ENCODE results near the gene STYXL2.

The STYXL2 gene

GRCh38 chr1:167059809-167060107 lies 34.1 kb upstream of the STYXL2 start:
- Histone ChIP-seq H3K9ac (no peak overlapping the region), H3K4me2 (no peak overlapping the region; a peak in 1 of 22 replicates), H3K4me3 (no peak overlapping the region), H3K4me1 (peaks cover 0 to 12% (median 5%) of the 10 kb centered on the region in 10 experiments; a peak in 9 of 20 replicates), H4K20me1 (no peaks in the 10 kb centered on the region), H3K27me3 (no peaks in the 10 kb centered on the region), H3K27ac (no peak overlapping the region), H3K9me3 (replicated peaks in 1 of 11) (no peaks in the 10 kb centered on the region), H3K36me3 (no peaks in the 10 kb centered on the region)
- TF ChIP-seq Cebpa-rat (IDR thresholded peaks at IDR 0.05), result no peak

GRCh38 chr1:167060141-167061072 lies 33.5 kb upstream of the STYXL2 start:
- Histone ChIP-seq H3K36me3 (no peaks in the 10 kb centered on the region), H4K20me1 (no peaks in the 10 kb centered on the region), H3K4me2 (no peak overlapping the region), H3K4me3 (no peak overlapping the region), H3K27me3 (no peaks in the 10 kb centered on the region), H3K9me3 (replicated peaks in 1 of 11) (no peaks in the 10 kb centered on the region), H3K4me1 (peaks cover 0 to 11% (median 5%) of the 10 kb centered on the region in 10 experiments; a peak in 9 of 20 replicates), H3K9ac (no peak overlapping the region), H3K27ac (no peak overlapping the region)
- TF ChIP-seq Cebpa-rat (IDR thresholded peaks at IDR 0.05), result no peak

GRCh38 chr1:167061073-167061464 lies 32.8 kb upstream of the STYXL2 start:
- Histone ChIP-seq H3K9me3 (replicated peaks in 1 of 11) (no peaks in the 10 kb centered on the region), H3K4me3 (no peak overlapping the region), H3K36me3 (no peaks in the 10 kb centered on the region), H3K27ac (no peak overlapping the region), H3K9ac (no peak overlapping the region), H4K20me1 (no peaks in the 10 kb centered on the region), H3K4me2 (no peak overlapping the region), H3K4me1 (peaks cover 0 to 11% (median 5%) of the 10 kb centered on the region in 10 experiments; a peak in 9 of 20 replicates), H3K27me3 (no peaks in the 10 kb centered on the region)
- no peak for TF ChIP-seq Cebpa-rat (IDR thresholded peaks at IDR 0.05)

DNA sequence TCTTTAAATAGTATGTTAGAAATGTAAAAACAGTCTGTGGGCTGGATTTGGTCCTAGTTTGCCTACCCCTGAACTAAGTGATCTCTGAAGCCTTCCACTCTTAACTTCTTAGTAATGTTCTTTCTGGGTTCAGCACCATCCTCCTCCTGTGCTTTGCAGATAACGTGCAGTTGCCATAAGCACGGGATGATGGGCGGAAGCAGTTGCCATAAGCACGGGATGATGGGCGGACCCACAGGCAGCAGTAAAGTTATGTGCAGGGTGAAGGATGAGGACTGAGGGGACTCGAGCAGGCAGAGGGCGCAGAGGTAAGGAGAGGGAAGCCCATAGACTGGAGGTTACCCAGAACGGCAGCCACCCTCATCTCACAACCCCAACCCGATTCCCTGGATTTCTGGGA lies 29.3 kb upstream of the STYXL2 start:
- Histone ChIP-seq H3K27me3 (no peaks in the 10 kb centered on the region), H4K20me1 (no peaks in the 10 kb centered on the region), H3K4me2 (no peak overlapping the region), H3K4me1 (peaks cover 0 to under 1% (median 0%) of the 10 kb centered on the region in 10 experiments; a peak in 2 of 20 replicates), H3K9me3 (replicated peaks in 1 of 11) (no peaks in the 10 kb centered on the region), H3K36me3 (no peaks in the 10 kb centered on the region), H3K27ac (no peak overlapping the region), H3K4me3 (no peak overlapping the region), H3K9ac (0 out of 22 replicates have a peak overlapping the region, but pooled peaks of 1 of the 11 experiments have one; percentile 19)
- no peak for TF ChIP-seq Cebpa-rat (IDR thresholded peaks at IDR 0.05)

GRCh38 chr1:167065471-167065870 lies 28.4 kb upstream of the STYXL2 start:
- H3K36me3 ChIP-seq, result no peaks in the 10 kb centered on the region
- H4K20me1 ChIP-seq, result no peaks in the 10 kb centered on the region
- H3K27me3 ChIP-seq, result no peaks in the 10 kb centered on the region
- H3K9ac ChIP-seq, result no peak overlapping the region
- no peaks in the 10 kb centered on the region for H3K9me3 ChIP-seq (replicated peaks in 1 of 11)
- no peak overlapping the region for H3K27ac ChIP-seq
- no peak for TF ChIP-seq Cebpa-rat (IDR thresholded peaks at IDR 0.05)
- no peaks in the 10 kb centered on the region for H3K4me1 ChIP-seq
- H3K4me2 ChIP-seq, result no peak overlapping the region
- no peak overlapping the region for H3K4me3 ChIP-seq

GRCh38 chr1:167066333-167067122 lies 27.3 kb upstream of the STYXL2 start:
- no peaks in the 10 kb centered on the region for H3K36me3 ChIP-seq
- H4K20me1 ChIP-seq, result no peaks in the 10 kb centered on the region
- peak overlapping the region in 1 of 11 experiments; percentile 35; a peak in 1 of 22 replicates for H3K27ac ChIP-seq
- peak overlapping the region; percentile 51 to 94 (median 73); a peak in 21 of 22 replicates for H3K4me2 ChIP-seq
- H3K27me3 ChIP-seq, result no peaks in the 10 kb centered on the region
- H3K4me1 ChIP-seq, result no peaks in the 10 kb centered on the region
- H3K4me3 ChIP-seq, result peak overlapping the region in 7 of 10 experiments; percentile 3 to 62 (median 41); a peak in 8 of 20 replicates
- no peak for TF ChIP-seq Cebpa-rat (IDR thresholded peaks at IDR 0.05)
- peak overlapping the region in 10 of 11 experiments; percentile 48 to 74 (median 68); a peak in 18 of 22 replicates for H3K9ac ChIP-seq
- H3K9me3 ChIP-seq (replicated peaks in 1 of 11), result no peaks in the 10 kb centered on the region

DNA sequence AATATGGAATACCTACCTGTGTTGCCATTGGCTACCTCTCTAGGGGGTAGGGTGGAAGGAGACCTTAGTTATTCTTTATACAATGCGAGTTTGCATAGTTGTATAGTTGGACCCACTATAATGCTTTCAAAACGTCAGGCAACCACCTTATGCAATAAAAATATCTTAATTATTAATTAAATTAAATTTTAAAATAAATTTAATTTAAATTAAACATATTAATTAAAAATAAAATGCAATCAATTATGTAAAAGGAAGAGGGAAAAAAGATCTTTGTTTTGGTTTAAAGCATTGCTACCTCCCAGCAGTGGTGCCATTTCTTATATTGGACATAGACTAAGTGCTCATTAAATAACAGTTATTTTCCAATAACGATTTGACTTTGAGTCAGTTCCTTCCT lies 26.0 kb upstream of the STYXL2 start:
- no peak for TF ChIP-seq Cebpa-rat (IDR thresholded peaks at IDR 0.05)
- Histone ChIP-seq H3K27me3 (no peaks in the 10 kb centered on the region), H3K27ac (no peak overlapping the region), H3K36me3 (no peaks in the 10 kb centered on the region), H3K4me1 (no peaks in the 10 kb centered on the region), H4K20me1 (no peaks in the 10 kb centered on the region), H3K9ac (no peak overlapping the region), H3K9me3 (replicated peaks in 1 of 11) (no peaks in the 10 kb centered on the region), H3K4me2 (no peak overlapping the region), H3K4me3 (no peak overlapping the region)

DNA sequence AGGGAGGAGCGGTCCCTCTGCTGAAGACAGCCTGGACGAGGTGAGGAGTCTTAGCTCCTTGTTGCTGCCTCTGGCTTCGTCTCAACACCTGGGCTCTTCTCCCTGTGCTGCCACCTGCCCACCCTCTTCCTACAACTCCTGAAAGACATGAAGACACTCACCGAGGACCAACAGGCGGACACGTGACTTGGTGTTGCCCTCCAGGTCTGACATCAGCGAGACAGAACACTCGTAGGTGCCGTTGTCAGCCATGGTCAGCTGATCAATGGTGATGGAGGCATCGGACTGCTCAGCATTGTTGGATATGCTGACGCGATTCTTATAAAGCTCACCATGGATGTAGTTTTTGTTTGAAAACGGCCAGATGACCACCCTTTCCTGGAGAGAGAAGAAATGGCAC lies 25.1 kb upstream of the STYXL2 start:
- Histone ChIP-seq H3K9me3 (replicated peaks in 1 of 11) (no peaks in the 10 kb centered on the region), H3K4me2 (no peak overlapping the region), H3K4me3 (no peak overlapping the region), H3K36me3 (no peaks in the 10 kb centered on the region), H3K27ac (no peak overlapping the region), H3K27me3 (no peaks in the 10 kb centered on the region), H4K20me1 (no peaks in the 10 kb centered on the region), H3K4me1 (no peaks in the 10 kb centered on the region), H3K9ac (no peak overlapping the region)
- TF ChIP-seq Cebpa-rat (IDR thresholded peaks at IDR 0.05), result no peak

- Histone ChIP-seq H3K4me3 (no peak overlapping the region), H4K20me1 (no peaks in the 10 kb centered on the region), H3K9ac (no peak overlapping the region), H3K27me3 (no peaks in the 10 kb centered on the region), H3K4me2 (no peak overlapping the region), H3K27ac (no peak overlapping the region), H3K4me1 (no peaks in the 10 kb centered on the region), H3K36me3 (no peaks in the 10 kb centered on the region), H3K9me3 (replicated peaks in 1 of 11) (no peaks in the 10 kb centered on the region)
- no peak for TF ChIP-seq Cebpa-rat (IDR thresholded peaks at IDR 0.05)
Measured at GRCh38 chr1:167071286-167071685, 22.6 kb upstream of the STYXL2 start.

All from BLaER1 treated with 17β-estradiol and CSF1 and Interleukin-3, amounts not matched to agents 10 nM and 100 nM (cell line).